ENCODE results near the gene TBXAS1.

The TBXAS1 gene

DNA sequence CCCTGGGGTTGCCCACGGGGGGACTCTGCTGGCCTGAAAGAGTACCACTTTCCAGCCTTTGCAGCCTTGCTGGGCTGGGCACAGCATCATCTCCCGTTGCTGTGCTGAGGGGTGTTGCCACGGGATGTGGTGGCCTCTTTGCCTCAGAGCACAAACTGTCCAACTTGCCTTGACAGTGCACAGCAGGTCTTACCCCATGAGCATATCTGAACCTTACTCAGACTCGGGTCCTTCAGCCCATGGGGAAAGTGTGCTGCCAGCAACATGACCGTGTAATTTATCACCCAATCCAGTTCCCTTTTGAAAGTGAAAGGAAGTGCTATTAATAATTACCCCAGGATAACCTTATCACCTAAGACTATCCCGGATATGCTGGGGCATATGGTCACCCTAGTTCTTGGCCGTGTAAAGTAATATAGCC is 46.8 kb downstream of the TBXAS1 start:
- DNase-seq = peak; percentile 87
- in situ Hi-C loops (cut with HindIII; ENCODE audit: low pct_ligation_motif_present, low pct_unique_long_range_greater_than_20kb, low sequenced_read_pairs) = no loop called here

DNA sequence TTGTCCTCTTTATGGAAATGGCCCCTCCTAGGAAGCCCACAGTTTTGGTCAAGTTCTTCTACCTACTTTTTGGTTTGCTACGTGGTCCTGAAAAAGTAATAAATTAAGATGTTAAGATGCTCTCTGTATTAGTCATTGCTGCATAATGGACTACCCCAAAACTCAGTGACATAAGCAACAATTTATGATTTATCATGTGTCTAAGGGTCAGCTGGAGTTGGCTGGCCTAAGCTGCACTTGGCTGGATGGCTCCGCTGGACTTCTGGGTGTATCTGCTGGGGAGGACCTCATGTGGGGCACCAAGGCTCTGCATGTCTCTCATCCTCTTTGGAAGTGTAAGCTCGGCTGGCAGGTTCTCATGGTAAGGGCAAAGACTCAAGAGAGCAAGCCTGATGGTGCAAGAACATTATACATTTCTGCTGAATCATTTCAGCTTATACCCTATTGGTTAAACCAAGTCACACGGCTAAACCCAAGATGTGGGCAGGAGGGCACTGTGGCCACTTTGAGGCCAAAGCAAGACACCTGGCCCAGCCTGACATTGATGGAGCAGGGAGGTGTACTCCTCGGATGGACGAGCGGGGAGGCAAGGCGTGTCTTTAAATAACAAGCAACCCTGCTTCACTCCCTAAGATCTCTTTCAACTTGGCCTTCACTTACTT is 47.7 kb downstream of the TBXAS1 start:
- in situ Hi-C loops (cut with HindIII; ENCODE audit: low pct_ligation_motif_present, low pct_unique_long_range_greater_than_20kb, low sequenced_read_pairs) = no loop called here
- DNase-seq = peak; percentile 19

DNA sequence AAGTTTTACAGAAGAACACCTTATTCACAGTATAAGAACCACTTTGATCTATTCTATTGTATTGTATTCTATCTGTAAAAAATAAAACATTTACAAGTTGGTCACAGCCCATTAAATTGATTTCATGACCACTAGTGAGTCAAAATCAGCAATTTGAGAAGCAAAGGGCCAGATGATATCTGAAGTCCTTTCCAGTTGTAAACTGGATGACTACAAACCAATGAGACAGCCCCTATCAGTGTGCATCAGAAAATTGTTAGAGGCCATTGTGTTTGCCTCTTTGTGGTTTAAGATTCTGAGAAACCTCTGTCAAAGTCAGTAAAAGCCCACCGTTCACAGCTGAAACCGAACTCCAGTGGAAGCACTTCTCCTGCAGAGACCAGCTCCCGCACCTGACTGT is 54.8 kb downstream of the TBXAS1 start:
- in situ Hi-C loops (cut with HindIII; ENCODE audit: low pct_ligation_motif_present, low pct_unique_long_range_greater_than_20kb, low sequenced_read_pairs) = no loop called here
- DNase-seq = peak; percentile 44

DNA sequence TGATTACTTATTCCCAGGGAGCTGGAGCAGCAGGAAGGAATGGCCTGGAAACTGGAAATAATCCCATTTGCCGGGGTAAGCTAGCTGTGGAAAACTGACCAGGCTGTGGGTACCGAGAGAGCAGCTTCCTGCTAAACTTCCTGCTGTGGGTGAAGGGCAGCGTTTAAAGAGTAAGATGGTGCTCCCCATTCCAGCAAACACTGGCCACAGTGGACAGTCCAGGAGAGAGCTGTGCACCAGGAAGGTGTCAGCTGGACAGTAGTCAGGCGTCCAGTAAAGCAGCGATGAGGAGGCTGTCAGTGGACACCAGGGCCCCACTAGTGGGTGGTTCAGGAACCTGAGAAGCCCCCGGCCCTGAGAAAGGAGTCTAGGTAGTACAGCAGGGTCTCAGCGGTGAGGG is 55.4 kb downstream of the TBXAS1 start:
- in situ Hi-C loops (cut with HindIII; ENCODE audit: low pct_ligation_motif_present, low pct_unique_long_range_greater_than_20kb, low sequenced_read_pairs) = no loop called here
- no peak for DNase-seq

DNA sequence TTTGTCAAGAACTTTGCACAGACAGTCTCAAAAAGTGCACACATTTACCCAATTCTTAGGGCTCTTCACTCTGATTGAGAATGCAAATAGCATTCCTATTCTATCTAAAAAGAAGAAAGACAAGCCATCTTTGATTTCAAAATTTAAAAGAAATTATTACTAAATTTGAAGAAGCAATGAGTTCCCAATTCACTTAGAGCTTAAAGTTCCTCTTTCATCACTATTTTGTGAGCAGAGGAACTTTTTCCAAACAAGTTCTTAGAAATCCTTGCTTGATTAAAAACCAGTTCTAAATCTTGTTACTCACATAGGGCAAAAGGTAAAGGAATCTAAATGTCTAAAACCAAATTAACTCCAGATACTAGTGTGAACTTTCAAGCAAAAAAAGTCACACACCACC is 56.4 kb downstream of the TBXAS1 start:
- in situ Hi-C loops (cut with HindIII; ENCODE audit: low pct_ligation_motif_present, low pct_unique_long_range_greater_than_20kb, low sequenced_read_pairs) = no loop called here
- DNase-seq = no peak

DNA sequence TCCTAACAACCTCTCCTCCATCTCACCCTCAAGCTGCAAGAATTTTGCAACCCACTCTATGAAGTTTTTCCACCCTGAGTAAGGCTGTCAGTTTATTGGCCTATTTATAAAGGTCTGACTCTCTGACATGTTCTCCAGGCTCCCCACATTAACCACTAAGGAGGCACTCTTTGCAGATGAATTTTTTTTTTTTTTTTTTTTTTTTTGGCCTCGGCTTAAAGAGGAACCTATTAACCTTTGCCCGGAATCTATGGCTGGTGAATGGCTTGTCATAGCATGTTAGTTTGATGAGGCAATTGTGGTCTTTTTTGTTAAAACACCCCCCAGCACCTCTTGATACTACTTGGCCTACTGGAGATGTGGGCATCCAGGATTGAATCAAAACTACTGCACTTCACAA is 57.1 kb downstream of the TBXAS1 start:
- in situ Hi-C loops (cut with HindIII; ENCODE audit: low pct_ligation_motif_present, low pct_unique_long_range_greater_than_20kb, low sequenced_read_pairs) = no loop called here
- DNase-seq = no peak

DNA sequence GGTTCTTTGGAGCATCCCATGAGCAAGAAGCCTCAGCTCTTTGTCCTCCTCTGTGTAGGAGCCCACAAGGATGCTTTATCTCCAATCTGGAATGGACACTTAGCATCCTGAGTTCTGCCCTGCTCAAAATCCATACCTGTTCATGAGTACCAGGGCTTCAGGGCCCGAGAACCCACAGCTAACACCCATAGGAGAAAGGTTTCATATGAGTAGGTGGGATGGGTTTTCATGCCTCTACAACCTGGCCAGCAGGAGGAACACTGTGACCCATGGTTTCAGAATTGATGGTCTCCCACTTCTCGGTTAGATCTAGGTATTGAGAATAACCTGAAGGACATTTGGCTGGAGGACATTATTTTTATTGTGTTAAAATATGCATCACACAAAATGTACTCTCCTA is 57.8 kb downstream of the TBXAS1 start:
- in situ Hi-C loops (cut with HindIII; ENCODE audit: low pct_ligation_motif_present, low pct_unique_long_range_greater_than_20kb, low sequenced_read_pairs) = no loop called here
- DNase-seq = no peak

DNA sequence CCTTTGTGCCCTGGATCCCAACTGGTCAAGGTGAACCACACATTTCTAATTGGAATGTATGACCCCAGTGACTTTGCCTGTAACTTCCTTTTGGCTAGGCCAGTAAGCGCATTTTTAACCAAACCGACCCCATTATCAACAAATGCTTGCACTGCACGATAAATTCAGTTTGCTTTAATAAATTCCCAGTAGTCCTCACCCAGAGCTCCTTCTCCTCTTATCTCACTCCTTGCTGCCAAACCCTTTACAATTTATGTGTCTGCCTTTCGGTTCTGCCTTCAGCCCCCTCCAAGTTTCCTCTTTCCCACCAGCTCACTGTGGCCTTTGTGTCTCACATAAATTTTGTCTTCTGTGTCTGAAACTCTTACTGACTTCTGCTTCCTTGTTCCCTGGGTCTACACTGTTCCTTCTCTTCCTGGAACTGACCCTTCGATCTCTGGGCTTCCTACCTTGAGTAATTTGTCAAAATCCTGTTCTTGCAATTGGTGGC is 59.0 kb downstream of the TBXAS1 start:
- in situ Hi-C loops (cut with HindIII; ENCODE audit: low pct_ligation_motif_present, low pct_unique_long_range_greater_than_20kb, low sequenced_read_pairs) = no loop called here
- DNase-seq = no peak

DNA sequence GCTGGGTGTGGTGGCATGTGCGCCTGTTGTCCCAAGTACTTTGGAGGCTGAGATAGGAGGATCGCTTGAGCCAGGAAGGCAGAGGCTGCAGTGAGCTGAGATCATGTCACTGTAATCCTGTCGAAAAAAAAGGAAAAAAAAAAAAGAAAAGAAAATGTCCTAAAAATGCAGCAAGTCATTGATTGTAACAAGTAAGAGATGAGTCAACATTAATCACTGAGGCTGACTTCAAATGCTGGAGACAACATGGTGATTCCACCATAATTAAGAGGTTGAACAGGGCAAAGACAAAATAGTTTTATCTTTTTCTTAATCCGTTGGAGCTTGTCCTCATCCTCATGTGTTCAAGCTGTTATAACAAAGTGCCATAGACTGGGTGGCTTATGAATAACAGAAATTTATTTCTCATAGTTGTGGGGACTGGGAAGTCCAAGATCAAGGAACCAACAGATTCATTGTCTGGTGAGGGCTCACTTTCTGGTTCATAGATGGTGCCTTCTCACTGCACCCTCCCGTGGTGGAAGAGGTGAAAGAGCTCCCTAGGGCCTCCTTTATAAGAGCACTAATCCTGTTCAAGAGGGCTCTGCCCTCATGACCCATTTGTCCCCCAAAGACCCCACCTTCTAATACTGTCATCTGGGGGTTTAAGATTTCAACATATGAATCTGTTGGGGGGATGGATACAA is 60.3 kb downstream of the TBXAS1 start:
- no peak for DNase-seq
- in situ Hi-C loops (cut with HindIII; ENCODE audit: low pct_ligation_motif_present, low pct_unique_long_range_greater_than_20kb, low sequenced_read_pairs) = no loop called here

DNA sequence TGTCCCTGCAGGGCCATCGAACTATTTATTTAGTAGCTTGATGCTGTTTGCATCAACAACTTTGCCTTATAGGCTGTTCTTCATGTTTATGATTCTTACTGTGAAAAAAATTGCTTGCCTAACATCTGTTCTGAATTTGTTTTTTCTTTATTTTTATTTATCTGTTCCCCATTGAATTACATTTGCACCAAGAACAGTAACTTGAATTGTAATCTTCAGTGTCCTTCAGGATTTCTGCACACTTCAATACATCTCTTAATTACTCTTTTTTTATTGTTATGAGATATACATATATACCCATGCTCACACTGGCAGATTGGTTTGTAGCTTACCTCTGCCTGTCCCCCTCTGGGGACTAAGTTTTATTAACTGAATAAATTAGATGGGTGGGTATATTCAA is 64.4 kb downstream of the TBXAS1 start:
- in situ Hi-C loops (cut with HindIII; ENCODE audit: low pct_ligation_motif_present, low pct_unique_long_range_greater_than_20kb, low sequenced_read_pairs) = no loop called here
- no peak for DNase-seq

DNA sequence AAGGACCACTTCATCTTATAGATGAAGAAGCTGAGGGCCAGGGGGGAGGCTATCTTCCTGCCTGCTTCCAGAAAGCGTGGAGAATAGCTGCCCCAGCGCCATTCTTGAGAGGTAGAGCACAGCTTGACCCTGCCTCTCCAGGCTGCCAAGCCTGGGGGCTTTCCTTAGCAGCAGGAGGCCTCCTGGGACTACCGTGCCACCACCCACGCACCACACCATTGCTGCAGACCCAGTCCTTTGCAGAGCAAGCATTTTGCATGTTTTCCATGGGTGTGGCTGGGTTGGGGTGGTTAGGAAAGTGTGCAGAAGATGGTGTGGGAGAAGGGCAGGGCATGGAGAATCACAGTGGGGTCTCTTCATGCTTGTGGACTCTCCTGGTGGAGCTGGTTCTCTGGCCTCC is 64.9 kb downstream of the TBXAS1 start:
- in situ Hi-C loops (cut with HindIII; ENCODE audit: low pct_ligation_motif_present, low pct_unique_long_range_greater_than_20kb, low sequenced_read_pairs) = no loop called here
- no peak for DNase-seq

DNA sequence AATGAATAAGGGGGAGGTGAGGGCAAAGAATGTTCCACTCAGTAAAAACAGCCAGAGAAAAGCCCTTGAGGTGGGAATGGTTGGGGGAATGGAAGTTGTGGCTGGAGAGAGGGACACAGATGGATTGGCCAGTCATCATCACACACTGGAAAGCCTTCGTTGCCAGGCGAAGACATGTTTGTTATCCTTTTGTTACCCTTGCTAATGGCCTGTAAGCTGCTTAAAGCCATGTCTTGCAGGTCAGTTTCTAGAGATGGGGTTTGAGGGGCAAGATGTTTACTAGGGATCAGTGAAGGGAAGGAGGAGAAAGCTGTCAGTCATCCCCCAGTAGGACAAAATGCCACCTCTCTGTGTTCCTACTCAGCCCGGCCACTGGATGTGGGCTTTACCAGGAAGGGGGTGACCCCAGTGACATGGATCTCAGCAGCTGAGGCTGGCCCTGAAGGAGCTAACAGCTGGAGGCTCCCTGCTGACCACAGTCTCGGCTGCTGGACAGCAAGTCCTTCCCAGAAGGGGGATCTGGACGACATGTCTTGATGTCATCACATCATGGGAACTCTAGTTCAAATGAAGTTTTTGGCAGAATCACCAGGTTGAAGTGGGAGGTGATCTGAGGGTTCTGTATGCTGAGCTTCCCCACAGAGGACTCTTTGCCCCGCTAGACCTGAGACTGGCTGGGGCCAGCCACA is 66.2 kb downstream of the TBXAS1 start:
- no peak for DNase-seq
- in situ Hi-C loops (cut with HindIII; ENCODE audit: low pct_ligation_motif_present, low pct_unique_long_range_greater_than_20kb, low sequenced_read_pairs) = no loop called here

DNA sequence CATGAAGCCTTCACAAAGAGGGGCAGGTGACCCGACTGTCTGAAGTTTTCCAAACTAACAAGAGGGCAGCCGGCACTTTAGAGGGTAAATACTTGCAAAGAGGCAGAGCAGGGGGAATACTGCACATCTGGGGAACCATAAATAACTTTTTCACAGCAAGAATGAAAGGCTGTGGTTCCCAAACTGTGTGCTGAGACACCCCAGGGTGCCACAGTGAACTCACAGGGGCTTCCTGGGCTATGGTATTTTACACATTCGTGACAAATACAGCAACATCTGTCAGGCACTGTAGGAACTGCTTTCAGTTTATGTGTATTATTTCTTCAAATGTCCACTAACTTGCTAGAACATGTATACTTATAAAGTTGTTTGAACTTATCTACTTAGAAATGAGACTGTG is 67.2 kb downstream of the TBXAS1 start:
- in situ Hi-C loops (cut with HindIII; ENCODE audit: low pct_ligation_motif_present, low pct_unique_long_range_greater_than_20kb, low sequenced_read_pairs) = no loop called here
- DNase-seq = no peak

DNA sequence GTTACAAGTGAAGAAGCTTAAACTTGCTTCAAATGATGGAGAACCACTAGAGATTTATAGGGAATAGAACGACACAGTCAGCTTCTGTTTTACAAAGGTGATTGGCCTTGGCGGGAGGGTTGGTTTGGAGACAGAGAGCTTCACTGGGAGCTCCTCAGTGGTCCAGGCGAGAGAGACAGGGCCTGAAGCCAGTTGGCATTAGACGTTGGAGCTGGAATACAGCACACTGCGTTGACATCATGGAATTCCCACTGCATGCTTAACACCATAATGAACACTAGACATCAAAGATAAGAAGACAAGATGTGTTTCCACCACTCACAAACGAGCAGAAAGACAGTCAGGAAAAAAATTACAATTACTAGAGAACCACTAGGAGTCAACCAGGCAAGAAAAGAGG is 67.8 kb downstream of the TBXAS1 start:
- DNase-seq = no peak
- in situ Hi-C loops (cut with HindIII; ENCODE audit: low pct_ligation_motif_present, low pct_unique_long_range_greater_than_20kb, low sequenced_read_pairs) = no loop called here

DNA sequence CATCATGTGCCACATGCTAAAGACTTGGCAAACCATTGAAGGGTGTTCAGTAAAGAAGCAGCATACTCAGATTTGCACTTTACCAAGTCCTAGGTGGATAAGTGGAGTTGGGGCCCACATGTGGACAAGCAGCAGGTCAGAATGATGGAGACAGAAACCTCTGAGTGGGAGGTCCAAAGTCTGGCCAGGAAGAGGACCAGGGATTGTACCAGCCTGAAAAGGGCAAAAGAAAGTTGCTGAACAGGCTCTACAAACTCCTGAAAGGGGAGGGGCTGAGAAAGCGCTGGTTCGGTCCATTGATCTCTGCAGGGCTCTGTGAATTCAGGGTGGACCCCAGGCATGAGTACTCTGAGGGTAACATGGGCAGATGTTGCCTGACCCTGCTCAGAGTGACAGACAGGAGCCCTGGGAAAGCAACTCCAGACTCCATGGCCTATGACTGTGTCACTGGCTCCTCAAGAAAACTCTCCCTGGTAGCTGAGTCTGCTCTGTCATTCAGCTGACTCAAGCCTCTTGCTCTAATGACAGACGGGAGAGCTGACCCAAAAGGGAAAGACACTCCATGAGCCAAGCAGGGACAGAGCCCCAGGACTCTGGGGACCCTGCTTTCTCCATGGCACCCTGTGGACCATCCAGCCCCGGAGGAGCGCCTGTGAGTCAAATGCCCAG is 68.5 kb downstream of the TBXAS1 start:
- no peak for DNase-seq
- in situ Hi-C loops (cut with HindIII; ENCODE audit: low pct_ligation_motif_present, low pct_unique_long_range_greater_than_20kb, low sequenced_read_pairs) = no loop called here

DNA sequence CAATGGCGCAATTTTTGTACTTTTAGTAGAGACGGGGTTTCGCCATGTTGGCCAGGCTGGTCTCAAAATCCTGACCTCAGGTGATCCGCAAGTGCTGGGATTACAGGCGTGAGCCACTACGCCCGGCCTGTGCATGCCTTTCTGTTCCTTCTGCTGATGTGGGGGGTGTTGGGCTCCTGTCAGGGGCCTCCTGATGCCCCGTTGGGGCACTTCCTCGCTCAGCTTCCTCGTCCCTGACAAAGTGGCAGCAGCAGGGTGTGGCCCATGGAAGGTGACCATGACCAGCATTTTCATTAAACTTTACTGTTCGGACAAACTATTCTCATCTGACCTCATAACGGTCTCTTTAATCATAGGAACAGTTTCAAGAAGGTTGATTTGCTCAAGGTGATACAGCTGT is 69.4 kb downstream of the TBXAS1 start:
- in situ Hi-C loops (cut with HindIII; ENCODE audit: low pct_ligation_motif_present, low pct_unique_long_range_greater_than_20kb, low sequenced_read_pairs) = no loop called here
- DNase-seq = no peak

DNA sequence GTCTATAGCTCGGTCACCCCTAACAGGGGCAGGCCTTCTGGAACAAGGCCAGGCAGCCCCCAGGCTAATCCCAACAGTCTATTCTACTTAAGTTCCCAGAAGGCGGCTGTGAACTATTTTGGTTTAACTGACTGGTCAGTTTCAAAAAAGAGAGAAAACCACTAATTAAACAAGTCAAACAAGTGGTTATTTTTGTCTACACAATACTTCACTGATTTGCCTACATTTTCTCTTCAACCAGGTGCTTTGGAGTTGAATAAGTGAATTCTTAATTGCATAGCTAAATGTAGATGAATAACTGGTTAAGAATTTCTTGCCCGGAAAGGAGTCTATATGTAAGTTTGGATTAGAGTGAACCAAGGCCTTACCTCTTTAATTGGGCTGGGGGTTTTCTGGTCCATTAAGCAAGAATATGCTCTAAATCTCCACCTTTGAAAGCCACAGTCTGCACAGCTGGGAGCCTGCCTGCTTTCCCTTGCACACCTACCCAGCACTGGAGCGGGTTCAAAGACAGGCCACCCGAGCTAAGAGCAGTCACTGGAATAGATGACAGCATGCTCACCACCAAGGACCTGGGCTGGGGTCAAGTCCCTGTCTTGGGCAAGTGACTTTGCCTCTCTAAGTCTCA is 70.4 kb downstream of the TBXAS1 start:
- in situ Hi-C loops (cut with HindIII; ENCODE audit: low pct_ligation_motif_present, low pct_unique_long_range_greater_than_20kb, low sequenced_read_pairs) = no loop called here
- DNase-seq = no peak

DNA sequence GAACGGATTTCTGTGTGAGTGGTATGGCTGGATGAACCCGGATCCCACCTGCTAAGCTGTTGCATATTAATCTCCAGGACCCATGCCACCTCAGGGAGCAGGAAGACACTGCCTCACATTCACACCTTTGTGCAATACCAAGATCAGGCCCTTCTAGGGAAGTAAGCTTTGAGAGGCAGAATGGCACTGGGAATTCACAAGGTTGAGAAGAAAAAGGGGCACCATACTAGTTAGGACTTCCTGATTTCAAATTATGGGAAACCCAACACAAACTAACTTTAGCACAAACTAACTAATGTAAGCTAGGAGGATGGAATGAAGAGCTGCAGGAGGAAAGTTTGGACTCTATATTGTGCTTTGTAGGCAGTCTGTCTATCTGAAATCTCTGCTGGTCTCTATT is 71.3 kb downstream of the TBXAS1 start:
- in situ Hi-C loops (cut with HindIII; ENCODE audit: low pct_ligation_motif_present, low pct_unique_long_range_greater_than_20kb, low sequenced_read_pairs) = no loop called here
- DNase-seq = no peak

Measured in ACHN (cell line).